ENCODE results near the gene PGBD1. TPM values are rescaled to one million over a fixed set of nuclear protein-coding genes. Genes with fewer than 3 reads are reported as not detected.

PGBD1 gene
- total RNA-seq, 1 experiment from 2014 or later, result 11.6 TPM

DNA sequence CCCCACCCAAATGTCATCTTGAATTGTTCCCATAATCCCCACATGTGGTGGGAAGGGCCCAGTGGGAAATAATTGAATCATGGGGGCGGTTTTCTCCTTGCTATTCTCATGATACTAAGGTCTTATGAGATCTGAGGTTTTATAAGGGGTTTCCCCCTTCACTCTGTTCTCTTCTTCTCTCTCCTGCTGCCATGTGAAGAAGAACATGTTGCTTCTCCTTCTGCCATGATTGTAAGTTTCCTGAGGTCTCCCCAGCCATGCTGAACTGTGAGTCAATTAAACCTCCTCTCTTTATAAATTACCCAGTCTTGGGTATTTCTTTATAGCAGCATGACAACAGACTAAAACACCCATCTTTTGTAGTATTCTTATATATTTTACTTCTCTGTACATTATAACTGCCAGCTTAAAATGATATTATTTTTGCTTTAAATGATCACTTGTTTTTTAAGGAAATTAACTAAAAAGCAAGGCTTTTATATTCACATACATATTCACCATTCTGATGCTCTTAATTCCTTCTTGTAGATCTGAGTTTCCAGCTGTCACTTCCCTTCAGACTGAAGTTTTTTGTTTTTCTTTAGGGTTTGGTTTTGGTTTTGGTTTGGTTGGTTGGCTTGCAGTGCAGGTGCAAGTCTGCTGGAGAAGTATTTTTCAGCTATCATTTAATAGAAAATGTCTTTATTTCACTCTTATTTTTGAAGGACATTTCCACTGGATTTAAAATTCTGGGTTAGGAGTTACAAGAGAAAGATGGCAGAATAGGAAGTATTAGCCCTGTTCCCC is 59.1 kb downstream of the PGBD1 start:
- intact Hi-C loops (cut with micrococcal nuclease; ENCODE audit: unreplicated experiment), result no loop called here
- no peak for DNase-seq (ENCODE audit: low spot score)
- Histone ChIP-seq H3K27me3 (replicated peaks; ENCODE audit: insufficient read depth, low read depth, low read length, poor library complexity) (peaks cover 7% of the 10 kb centered on the region), H3K36me3 (ENCODE audit: insufficient read depth, low read length, poor library complexity, severe bottlenecking) (no peaks in the 10 kb centered on the region), H3K9me3 (ENCODE audit: low read depth, low read length, poor library complexity, severe bottlenecking) (no peaks in the 10 kb centered on the region), H3K4me1 (ENCODE audit: insufficient read depth, low read length, poor library complexity, severe bottlenecking) (no peaks in the 10 kb centered on the region), H3K27ac (ENCODE audit: low read depth, low read length, poor library complexity, severe bottlenecking) (no peak overlapping the region), H3K4me3 (ENCODE audit: low read depth, low read length, poor library complexity, severe bottlenecking) (no peak overlapping the region)
- BruUV-seq (replicated peaks), result no TSS peak
- ChIA-PET CTCF (no interaction called here), POLR2A (ENCODE audit: low non-redundant PET) (no interaction called here)
- TF ChIP-seq EZH2 (IDR thresholded peaks at IDR 0.05; ENCODE audit: borderline replicate concordance, low read depth, low read length, poor library complexity, severe bottlenecking), result no peak
- TF ChIP-seq, protein P1, sequence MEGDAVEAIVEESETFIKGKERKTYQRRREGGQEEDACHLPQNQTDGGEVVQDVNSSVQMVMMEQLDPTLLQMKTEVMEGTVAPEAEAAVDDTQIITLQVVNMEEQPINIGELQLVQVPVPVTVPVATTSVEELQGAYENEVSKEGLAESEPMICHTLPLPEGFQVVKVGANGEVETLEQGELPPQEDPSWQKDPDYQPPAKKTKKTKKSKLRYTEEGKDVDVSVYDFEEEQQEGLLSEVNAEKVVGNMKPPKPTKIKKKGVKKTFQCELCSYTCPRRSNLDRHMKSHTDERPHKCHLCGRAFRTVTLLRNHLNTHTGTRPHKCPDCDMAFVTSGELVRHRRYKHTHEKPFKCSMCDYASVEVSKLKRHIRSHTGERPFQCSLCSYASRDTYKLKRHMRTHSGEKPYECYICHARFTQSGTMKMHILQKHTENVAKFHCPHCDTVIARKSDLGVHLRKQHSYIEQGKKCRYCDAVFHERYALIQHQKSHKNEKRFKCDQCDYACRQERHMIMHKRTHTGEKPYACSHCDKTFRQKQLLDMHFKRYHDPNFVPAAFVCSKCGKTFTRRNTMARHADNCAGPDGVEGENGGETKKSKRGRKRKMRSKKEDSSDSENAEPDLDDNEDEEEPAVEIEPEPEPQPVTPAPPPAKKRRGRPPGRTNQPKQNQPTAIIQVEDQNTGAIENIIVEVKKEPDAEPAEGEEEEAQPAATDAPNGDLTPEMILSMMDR (conservative IDR thresholded peaks at IDR 0.05; ENCODE audit: low read depth, low read length), result no peak

DNA sequence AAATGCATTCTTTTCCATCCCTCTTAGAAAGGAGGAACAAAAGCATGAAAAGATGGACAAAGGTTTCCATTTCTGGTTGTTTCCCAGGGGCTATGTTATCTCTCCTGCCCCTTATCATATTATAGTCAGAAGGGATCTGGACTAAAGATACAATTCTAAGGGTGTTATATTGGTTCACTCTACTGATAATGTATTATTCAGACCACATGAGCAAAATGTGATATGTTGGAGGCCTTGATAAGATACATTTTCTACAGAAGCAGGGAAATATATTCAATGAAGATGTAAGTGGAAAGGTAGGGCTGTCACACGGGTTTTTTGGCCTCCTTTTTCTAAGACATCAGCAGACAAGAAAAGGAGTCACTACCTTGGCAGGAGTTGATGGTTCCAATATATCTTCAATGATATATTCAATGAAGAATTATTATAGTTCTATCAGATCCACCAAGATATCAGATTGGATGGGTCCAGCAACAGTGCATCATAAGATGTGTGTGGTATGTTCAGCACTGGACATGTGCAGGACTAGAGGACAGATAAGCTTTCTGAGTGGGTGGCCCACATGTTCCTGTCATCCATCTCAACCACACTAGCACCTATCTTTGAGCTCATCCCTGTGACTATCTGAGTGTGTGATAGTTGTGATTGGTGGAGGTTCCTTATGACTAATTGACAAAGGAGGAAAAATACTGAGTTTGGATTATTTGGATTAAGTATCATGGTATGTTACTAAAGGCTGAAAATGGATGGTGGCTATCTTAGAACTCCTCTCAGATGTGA is 62.7 kb downstream of the PGBD1 start:
- Histone ChIP-seq H3K4me1 (ENCODE audit: insufficient read depth, low read length, poor library complexity, severe bottlenecking) (no peaks in the 10 kb centered on the region), H3K4me3 (ENCODE audit: low read depth, low read length, poor library complexity, severe bottlenecking) (no peak overlapping the region), H3K27me3 (replicated peaks; ENCODE audit: insufficient read depth, low read depth, low read length, poor library complexity) (peaks cover 27% of the 10 kb centered on the region), H3K9me3 (ENCODE audit: low read depth, low read length, poor library complexity, severe bottlenecking) (no peaks in the 10 kb centered on the region), H3K27ac (ENCODE audit: low read depth, low read length, poor library complexity, severe bottlenecking) (no peak overlapping the region), H3K36me3 (ENCODE audit: insufficient read depth, low read length, poor library complexity, severe bottlenecking) (no peaks in the 10 kb centered on the region)
- no peak for DNase-seq (ENCODE audit: low spot score)
- BruUV-seq (replicated peaks), result no TSS peak
- ChIA-PET CTCF (no interaction called here), POLR2A (ENCODE audit: low non-redundant PET) (no interaction called here)
- intact Hi-C loops (cut with micrococcal nuclease; ENCODE audit: unreplicated experiment), result no loop called here
- no peak for TF ChIP-seq EZH2 (IDR thresholded peaks at IDR 0.05; ENCODE audit: borderline replicate concordance, low read depth, low read length, poor library complexity, severe bottlenecking)

DNA sequence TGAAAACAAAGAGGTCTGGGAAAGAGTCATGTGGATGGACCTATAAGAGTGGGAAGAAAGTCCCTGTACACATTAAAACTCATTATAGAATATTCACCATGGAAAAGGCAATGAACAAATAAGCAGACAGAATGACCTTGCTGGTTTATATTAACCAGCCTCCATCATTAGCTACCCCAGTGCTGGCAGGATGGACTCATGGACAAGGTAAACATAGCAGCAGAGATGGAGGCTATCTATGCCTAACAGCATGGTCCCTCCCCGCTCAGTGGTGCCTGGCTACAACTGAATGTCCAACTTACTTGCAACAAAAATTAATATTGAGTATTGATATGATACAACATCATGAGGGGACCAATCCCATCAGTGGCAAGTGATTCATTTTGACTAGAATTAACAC is 63.8 kb downstream of the PGBD1 start:
- H3K27me3 ChIP-seq (replicated peaks; ENCODE audit: insufficient read depth, low read depth, low read length, poor library complexity), result peaks cover 27% of the 10 kb centered on the region
- H3K9me3 ChIP-seq (ENCODE audit: low read depth, low read length, poor library complexity, severe bottlenecking), result no peaks in the 10 kb centered on the region
- intact Hi-C loops (cut with micrococcal nuclease; ENCODE audit: unreplicated experiment), result no loop called here
- no peak overlapping the region for H3K4me3 ChIP-seq (ENCODE audit: low read depth, low read length, poor library complexity, severe bottlenecking)
- DNase-seq (ENCODE audit: low spot score), result no peak
- no TSS peak for BruUV-seq (replicated peaks)
- ChIA-PET CTCF (no interaction called here), POLR2A (ENCODE audit: low non-redundant PET) (no interaction called here)
- no peak overlapping the region for H3K27ac ChIP-seq (ENCODE audit: low read depth, low read length, poor library complexity, severe bottlenecking)
- no peaks in the 10 kb centered on the region for H3K4me1 ChIP-seq (ENCODE audit: insufficient read depth, low read length, poor library complexity, severe bottlenecking)
- H3K36me3 ChIP-seq (ENCODE audit: insufficient read depth, low read length, poor library complexity, severe bottlenecking), result no peaks in the 10 kb centered on the region
- no peak for TF ChIP-seq EZH2 (IDR thresholded peaks at IDR 0.05; ENCODE audit: borderline replicate concordance, low read depth, low read length, poor library complexity, severe bottlenecking)
- TF ChIP-seq, protein P1 (conservative IDR thresholded peaks at IDR 0.05; ENCODE audit: low read depth, low read length), result no peak

Data from A673 (cell line).